Aorta (tissue), 5 donors: ENCODE measurements around the gene AKR1C1. TPM values are rescaled to one million over a fixed set of nuclear protein-coding genes. Genes with fewer than 3 reads are reported as not detected.
A peak's percentile ranks its signal among the peaks of the same experiment; 100 is the strongest.
"Not testable (repeated sequence)": the region's sequence is repeated elsewhere in the genome, so short reads cannot be mapped to it uniquely, and the experiment has no call there.

Source experiments
- ATAC-seq: fragments of 200-7000 bp; cut with Tn5 transposase; one replicate; pipeline ENCODE4 v1.9.1; 2022; ENCODE audit warnings: moderate library complexity; ENCODE audit not compliant: low FRiP score
- DNase-seq, 2 donors: peaks; one replicate each; pipeline ENCODE4 v3.0.0-alpha.2; 2020
- H3K27ac ChIP-seq, 2 donors: one replicate each; pipeline ENCODE4 v1.5.1; 2013; ENCODE audit warnings: low read length in 2 of 2, mild to moderate bottlenecking in 2 of 2, moderate library complexity in 2 of 2, control low read depth in 1 of 2, inconsistent platforms in 1 of 2, low read depth in 1 of 2
- H3K27me3 ChIP-seq, 2 donors: one replicate each; pipeline ENCODE4 v1.6.1; 2013; ENCODE audit warnings: control low read depth in 1 of 2, low read length in 1 of 2, mild to moderate bottlenecking in 1 of 2, moderate library complexity in 1 of 2; ENCODE audit not compliant: insufficient read depth in 2 of 2, control insufficient read depth in 1 of 2
- H3K36me3 ChIP-seq, 2 donors: one replicate each; pipeline ENCODE4 v1.6.1; 2013; ENCODE audit warnings: control low read depth in 1 of 2, low read length in 1 of 2, mild to moderate bottlenecking in 1 of 2; ENCODE audit not compliant: insufficient read depth in 2 of 2, control insufficient read depth in 1 of 2
- H3K4me1 ChIP-seq, 2 donors: one replicate each; pipeline ENCODE4 v1.6.1; 2013; ENCODE audit warnings: low read length in 2 of 2, control low read depth in 1 of 2, mild to moderate bottlenecking in 1 of 2, moderate library complexity in 1 of 2; ENCODE audit not compliant: insufficient read depth in 2 of 2, control insufficient read depth in 1 of 2
- H3K4me3 ChIP-seq, 2 donors: one replicate each; pipeline ENCODE4 v1.5.1; 2013; ENCODE audit warnings: low read length in 2 of 2, control low read depth in 1 of 2, mild to moderate bottlenecking in 1 of 2
- H3K9me3 ChIP-seq: one replicate; pipeline ENCODE4 v1.6.1; 2013; ENCODE audit warnings: mild to moderate bottlenecking, low read length; ENCODE audit not compliant: control insufficient read depth
- WGBS, 2 donors: extraction: QIAGEN DNeasy Blood & Tissue Kit; methylation state at CpG; one replicate each; pipeline ENCODE4 v1.1.7; 2013; 5-methylcytosine and 5-hydroxymethylcytosine counted together
- intact Hi-C, 2 donors: fragments of 100-400 bp; cut with DNase I; formaldehyde crosslinking; loops; one replicate each; pipeline versions ENCODE4 v1.14.2 to v1.15.0; 2022
- polyA plus RNA-seq, 2 donors: library from polyadenylated mRNA; stranded (reverse); fragments of 200-250 nt; gene quantifications; one replicate each; pipeline ENCODE4 v1.2.3, GENCODE V29; 2013
- total RNA-seq, 2 donors: library from RNA; stranded (reverse); fragmentation: NEBNext Ultra II Directional; extraction: Animal tissue kit (Norgen Biotek cat#: 25700); gene quantifications; one replicate each; pipeline ENCODE4 v1.2.1, GENCODE V29; 2021
- donor health status: healthy with polysubstance abuse.
- donor health status: Bipolar disorder and iron deficiency.
- donor health status: DM: no; HTN: no; CAD: no.
- donor health status: DM: no; HTN: no; CAD: no.
- donor health status: DM: yes; HTN: yes; CAD: no.

The AKR1C1 gene
- total and polyA plus RNA-seq, 4 donors: 33.6 to 311 (median 89.5) TPM

DNA sequence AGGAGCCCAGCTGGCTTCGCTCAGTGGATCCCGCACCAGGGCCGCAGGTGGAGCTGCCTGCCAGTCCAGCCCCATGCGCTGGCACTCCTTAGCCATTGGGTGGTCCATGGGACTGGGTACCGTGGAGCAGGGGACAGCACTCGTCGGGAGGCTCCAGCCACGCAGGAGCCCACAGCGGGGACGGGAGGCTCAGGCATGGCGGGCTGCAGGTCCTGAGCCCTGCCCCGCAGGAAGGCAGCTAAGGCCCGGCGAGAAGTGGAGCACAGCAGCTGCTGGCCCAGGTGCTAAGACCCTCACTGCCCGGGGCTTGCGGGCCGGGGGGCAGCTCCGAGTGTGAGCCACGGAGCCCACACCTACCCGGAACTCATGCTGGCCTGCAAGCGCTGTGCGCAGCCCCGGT is 25.9 kb upstream of the AKR1C1 start:
- Histone ChIP-seq H3K36me3 (no peaks in the 10 kb centered on the region), H3K27me3 (no peaks in the 10 kb centered on the region), H3K4me3 (no peak overlapping the region), H3K27ac (no peak overlapping the region), H3K9me3 (no peaks in the 10 kb centered on the region), H3K4me1 (peaks cover 0 to 3% of the 10 kb centered on the region in 2 donors)
- 95 to 97% methylated on average over 20 to 23 of the region's 23 CpGs for WGBS, 2 donors
- intact Hi-C loops: loop anchor here in 1 of 2 donors (5.0 kb wide), 1 partner anchor 85 kb away; no protein-coding TSS in a partner anchor
- no peak for DNase-seq
- ATAC-seq: no peak

DNA sequence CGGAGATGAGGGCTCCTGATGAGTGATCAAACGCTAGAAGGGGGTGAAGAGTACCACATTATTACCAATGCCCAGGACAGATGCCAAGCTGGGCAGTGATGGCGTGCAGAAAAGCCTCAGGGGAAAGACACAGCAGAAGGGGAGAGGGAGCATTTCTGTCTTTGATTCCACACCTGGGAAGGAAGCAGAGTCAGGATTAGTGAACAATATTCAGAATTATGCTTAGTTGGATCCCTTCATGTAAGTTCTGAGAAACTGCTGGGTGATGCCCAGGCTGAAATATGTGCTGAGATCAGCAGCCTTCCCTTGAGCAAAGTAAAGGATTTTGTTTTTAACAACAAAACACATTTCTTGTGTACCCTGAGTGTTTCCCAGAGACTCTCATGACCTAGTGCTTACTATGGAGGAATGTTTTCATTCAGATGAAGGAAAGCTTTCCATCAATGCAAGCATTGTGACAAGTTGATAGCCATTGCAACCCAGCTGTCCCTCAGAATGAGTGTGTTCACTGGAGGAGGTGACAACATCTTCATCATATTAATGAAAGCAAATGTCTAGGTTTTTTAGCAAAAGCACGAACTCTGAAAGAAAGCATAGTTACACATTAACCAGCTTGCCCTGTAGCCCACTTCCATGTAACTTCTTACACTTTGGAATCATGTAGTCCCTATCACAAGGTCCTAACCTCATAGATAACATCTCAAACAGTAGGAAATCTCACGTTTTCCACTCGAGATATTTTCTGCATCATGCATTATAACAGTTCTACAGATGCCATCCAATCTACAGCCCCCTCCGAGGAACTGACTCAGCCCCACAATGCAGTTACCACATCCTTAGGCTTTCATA is 23.8 kb upstream of the AKR1C1 start:
- intact Hi-C loops: loop anchor here (5.0 to 10.0 kb wide), 3 partner anchors 87 to 135 kb away; no protein-coding TSS in a partner anchor
- H3K27ac ChIP-seq: no peak overlapping the region
- no peaks in the 10 kb centered on the region for H3K27me3 ChIP-seq
- H3K4me1 ChIP-seq: peaks cover 4 to 5% of the 10 kb centered on the region in 2 donors
- no peaks in the 10 kb centered on the region for H3K36me3 ChIP-seq
- 71 to 79% methylated on average over 7 of the region's 7 CpGs for WGBS, 2 donors
- no peak overlapping the region for H3K4me3 ChIP-seq
- H3K9me3 ChIP-seq: no peaks in the 10 kb centered on the region
- ATAC-seq (no peak), DNase-seq (no peak)

DNA sequence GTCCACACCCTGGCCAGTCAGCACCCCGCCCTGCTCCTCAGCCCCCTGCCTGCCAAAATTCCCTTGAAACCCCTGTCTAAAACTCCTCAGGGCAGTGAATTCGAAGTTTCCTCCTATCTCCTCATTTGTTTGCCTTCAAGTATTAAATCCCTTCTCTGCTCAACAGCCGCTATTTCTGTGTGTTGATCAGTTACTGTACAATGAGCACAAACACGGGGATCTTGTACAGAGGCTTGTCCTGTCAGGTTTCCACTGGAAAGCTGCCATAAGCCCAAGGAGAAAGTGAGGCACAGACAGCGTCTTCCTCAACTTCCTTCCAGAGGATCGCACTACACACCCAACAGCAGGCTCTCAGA is 23.2 kb upstream of the AKR1C1 start:
- ATAC-seq, H3K36me3 ChIP-seq, H3K9me3 ChIP-seq, H3K4me3 ChIP-seq, H3K4me1 ChIP-seq, H3K27ac ChIP-seq, DNase-seq, H3K27me3 ChIP-seq: not testable (repeated sequence)
- 88 to 94% methylated on average over 6 of the region's 6 CpGs for WGBS, 2 donors
- intact Hi-C loops: loop anchor here (5.0 to 10.0 kb wide), 2 partner anchors 132 to 135 kb away; no protein-coding TSS in a partner anchor

DNA sequence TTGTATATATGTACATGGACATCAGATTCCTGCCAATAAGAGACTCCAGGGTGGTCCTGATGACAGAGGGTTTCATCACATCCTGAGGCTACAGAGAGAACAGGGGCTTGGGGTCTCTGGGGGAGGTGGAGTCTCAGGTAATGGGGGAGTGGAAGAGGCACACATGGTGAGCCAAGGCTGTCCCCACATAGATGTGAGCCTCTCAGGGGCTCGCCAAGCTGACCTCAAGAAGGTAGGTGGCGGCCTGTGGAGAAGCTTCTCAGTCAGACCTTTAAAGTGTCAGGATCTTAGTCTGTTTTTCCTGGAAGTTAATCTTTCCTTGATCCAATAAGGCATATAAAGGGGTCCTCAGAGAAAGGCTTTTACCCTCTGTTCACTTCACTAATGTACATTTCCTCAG is 22.3 kb upstream of the AKR1C1 start:
- not testable (repeated sequence) for DNase-seq, H3K4me3 ChIP-seq, H3K36me3 ChIP-seq, H3K9me3 ChIP-seq, H3K4me1 ChIP-seq, H3K27me3 ChIP-seq, ATAC-seq
- intact Hi-C loops: loop anchor here (5.0 to 10.0 kb wide), 2 partner anchors 131 to 134 kb away; no protein-coding TSS in a partner anchor
- peak overlapping the region; percentile 82 to 94 for H3K27ac ChIP-seq
- 97 to 99% methylated on average over 2 of the region's 2 CpGs for WGBS, 2 donors

DNA sequence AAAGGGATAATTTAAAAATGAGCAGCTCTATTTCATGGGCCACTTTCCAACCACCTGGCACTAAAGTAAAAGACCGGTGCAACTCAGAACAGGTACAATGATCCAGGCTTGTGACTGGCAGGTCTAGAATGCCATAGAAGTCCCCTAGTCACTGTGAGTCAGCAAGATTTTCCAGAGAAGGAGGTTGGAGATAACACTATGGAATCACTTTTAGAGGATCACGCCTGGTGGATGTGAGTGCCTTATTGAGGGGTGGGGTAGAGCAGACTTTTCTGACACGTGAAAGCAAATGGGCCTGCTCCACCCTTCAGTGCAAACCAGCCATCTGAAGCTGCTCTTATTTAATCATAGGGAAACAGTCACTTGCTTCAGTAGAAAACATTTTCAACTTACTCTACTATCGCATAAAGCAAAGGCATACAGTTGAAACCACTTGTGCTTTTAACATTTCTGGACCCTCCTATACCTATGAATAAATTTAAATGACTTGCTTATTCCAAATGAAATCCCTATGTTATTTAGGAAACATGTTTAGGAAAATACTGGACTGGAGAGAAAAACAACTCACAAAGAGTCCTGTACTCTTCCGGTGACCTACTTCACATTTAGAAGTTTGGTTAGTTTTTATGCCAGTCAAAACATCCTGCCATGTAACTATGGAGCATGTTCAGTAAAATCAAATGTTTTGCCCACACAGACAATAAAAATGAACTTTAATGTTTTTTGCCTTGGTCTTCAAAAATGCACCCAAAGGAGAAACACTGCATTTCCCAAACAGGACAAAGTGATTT is 21.5 kb upstream of the AKR1C1 start:
- no peak for DNase-seq
- Histone ChIP-seq H3K27me3 (no peaks in the 10 kb centered on the region), H3K36me3 (no peaks in the 10 kb centered on the region), H3K27ac (peak overlapping the region; percentile 82 to 94), H3K9me3 (no peaks in the 10 kb centered on the region), H3K4me1 (peaks cover 4 to 5% of the 10 kb centered on the region in 2 donors), H3K4me3 (no peak overlapping the region)
- ATAC-seq: peak; percentile 49
- 28 to 34% methylated on average over 5 of the region's 5 CpGs for WGBS, 2 donors
- intact Hi-C loops: loop anchor here (5.0 to 10.0 kb wide), 2 partner anchors 131 to 133 kb away; no protein-coding TSS in a partner anchor

DNA sequence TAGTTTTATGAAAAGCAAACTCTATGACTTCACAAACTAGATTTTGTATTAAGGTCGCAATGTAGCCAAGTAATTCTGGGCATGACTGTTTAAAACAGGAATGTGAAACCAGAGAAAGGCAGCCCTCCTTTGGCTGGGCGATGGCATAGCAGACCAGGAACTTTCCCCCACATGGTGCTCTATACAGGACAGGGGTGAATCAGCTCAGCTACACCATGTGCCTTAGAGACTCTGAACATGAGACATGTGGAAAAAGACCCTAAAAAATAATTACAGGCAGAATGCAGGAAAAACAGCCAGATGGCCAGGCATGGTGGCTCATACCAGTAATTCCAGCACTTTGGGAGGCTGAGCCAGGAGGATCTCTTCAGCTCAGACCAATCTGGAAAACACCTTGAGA is 20.3 kb upstream of the AKR1C1 start:
- intact Hi-C loops: loop anchor here (5.0 to 10.0 kb wide), 2 partner anchors 129 to 132 kb away; no protein-coding TSS in a partner anchor
- not testable (repeated sequence) for H3K4me1 ChIP-seq, H3K27me3 ChIP-seq, H3K4me3 ChIP-seq, H3K36me3 ChIP-seq, H3K9me3 ChIP-seq
- peak overlapping the region; percentile 44 to 79 for H3K27ac ChIP-seq
- WGBS, 2 donors: 3 to 11% methylated on average over 2 of the region's 2 CpGs
- DNase-seq (peak in 1 of 2 donors; percentile 69), ATAC-seq (peak; percentile 80)

DNA sequence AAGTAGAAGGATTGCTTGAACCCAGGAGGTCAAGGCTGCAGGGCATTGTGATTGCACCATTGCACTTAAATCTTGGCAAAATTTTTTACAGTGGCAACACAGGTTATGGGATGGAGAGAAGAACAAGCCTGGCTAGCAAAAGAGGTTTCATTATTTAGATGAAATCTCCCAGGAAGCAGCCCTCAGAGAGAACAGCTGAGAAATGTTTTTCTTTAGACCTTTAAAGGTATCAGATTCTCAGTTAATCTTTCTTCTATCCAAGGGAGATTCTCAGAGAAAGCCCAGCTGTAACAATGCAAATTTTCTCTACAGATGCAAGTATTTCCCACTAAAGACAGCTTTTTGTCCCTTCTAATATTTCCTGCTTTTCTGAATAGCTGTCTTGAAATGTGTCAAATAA is 19.8 kb upstream of the AKR1C1 start:
- not testable (repeated sequence) for H3K4me1 ChIP-seq, DNase-seq, H3K9me3 ChIP-seq, H3K36me3 ChIP-seq, H3K4me3 ChIP-seq, ATAC-seq, H3K27me3 ChIP-seq
- intact Hi-C loops: loop anchor here (5.0 to 10.0 kb wide), 2 partner anchors 129 to 131 kb away; no protein-coding TSS in a partner anchor
- H3K27ac ChIP-seq: peak overlapping the region; percentile 44 to 79

DNA sequence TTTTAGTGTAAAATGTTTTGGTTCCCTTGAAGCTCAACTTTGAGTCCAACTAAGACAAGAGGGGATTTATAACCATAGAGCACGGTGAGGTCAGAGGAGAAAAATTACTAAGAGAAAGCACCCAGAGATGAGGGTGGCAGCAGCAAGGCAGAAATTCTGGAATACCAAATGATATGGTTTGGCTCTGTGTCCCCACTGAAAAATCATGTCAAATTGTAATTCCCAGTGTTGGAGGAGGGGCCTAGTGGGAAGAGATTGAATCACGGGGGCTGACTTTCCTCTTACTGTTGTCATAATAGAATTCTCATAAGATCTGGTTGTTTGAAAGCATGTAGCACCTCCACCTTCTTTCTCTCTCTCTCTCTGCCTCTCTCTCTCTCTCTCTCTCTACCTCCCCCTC is 19.4 kb upstream of the AKR1C1 start:
- Histone ChIP-seq H3K27ac (peak overlapping the region; percentile 44 to 91), H3K36me3 (no peaks in the 10 kb centered on the region), H3K4me1 (peaks cover 7 to 10% of the 10 kb centered on the region in 2 donors), H3K9me3 (no peaks in the 10 kb centered on the region), H3K4me3 (no peak overlapping the region), H3K27me3 (no peaks in the 10 kb centered on the region)
- 2 to 9% methylated on average over 2 of the region's 2 CpGs for WGBS, 2 donors
- no peak for ATAC-seq
- intact Hi-C loops: loop anchor here (5.0 to 10.0 kb wide), 2 partner anchors 128 to 131 kb away; no protein-coding TSS in a partner anchor
- no peak for DNase-seq
